H1 (cell line): ENCODE results near the gene CCNL2. TPM values are rescaled to one million over a fixed set of nuclear protein-coding genes. Genes with fewer than 3 reads are reported as not detected.

Experiments used
- EP300 ChIP-seq, 2 experiments: IDR thresholded peaks; 1 replicate in 1 of 2; 2 replicates in 1 of 2; pipeline ENCODE4 v1.6.1; 2011 to 2012; ENCODE audit warnings: low read depth in 2 of 2, low read length in 2 of 2, mild to moderate bottlenecking in 2 of 2, borderline replicate concordance in 1 of 2, inconsistent platforms in 1 of 2, moderate library complexity in 1 of 2
- GABPA ChIP-seq: IDR thresholded peaks from 2 replicates; pipeline ENCODE4 v1.6.1; 2011; ENCODE audit warnings: mild to moderate bottlenecking, low read length, moderate library complexity, borderline replicate concordance; ENCODE audit not compliant: insufficient read depth
- KDM1A ChIP-seq: fragments of 200-600, 300-600 bp; sonication (generic); IDR thresholded peaks from 2 replicates; pipeline ENCODE4 v1.7.1; 2016; ENCODE audit warnings: mild to moderate bottlenecking, low read length, borderline replicate concordance
- NANOG ChIP-seq: IDR thresholded peaks from 2 replicates; pipeline ENCODE4 v1.6.1; 2011; ENCODE audit warnings: low read length, low read depth, mild to moderate bottlenecking, inconsistent platforms; ENCODE audit not compliant: insufficient read depth, poor library complexity, severe bottlenecking
- POLR2A ChIP-seq, 2 experiments: IDR thresholded peaks; 1 replicate in 1 of 2; 2 replicates in 1 of 2; pipeline ENCODE4 v1.6.1; 2011; ENCODE audit warnings: low read depth in 2 of 2, low read length in 2 of 2, mild to moderate bottlenecking in 2 of 2; ENCODE audit errors: control extremely low read depth in 1 of 2
- POU5F1 ChIP-seq: IDR thresholded peaks from 2 replicates; pipeline ENCODE4 v1.6.1; 2011; ENCODE audit warnings: low read depth, mild to moderate bottlenecking, low read length, moderate library complexity
- RBBP5 ChIP-seq: IDR thresholded peaks from 2 replicates; pipeline ENCODE4 v1.7.1; 2012; ENCODE audit warnings: low read depth, mild to moderate bottlenecking, inconsistent platforms, low read length, moderate library complexity, borderline replicate concordance
- RFX5 ChIP-seq: IDR thresholded peaks from 2 replicates; pipeline ENCODE4 v1.6.1; 2011; ENCODE audit warnings: low read depth, low read length, improper control_type of control experiment, borderline replicate concordance
- SAP30 ChIP-seq: fragments of 300-600 bp; sonication (generic); IDR thresholded peaks from 2 replicates; pipeline ENCODE4 v1.7.1; 2012; ENCODE audit warnings: low read length, moderate library complexity, mild to moderate bottlenecking, inconsistent platforms; ENCODE audit not compliant: insufficient read depth, insufficient replicate concordance
- polyA plus RNA-seq, 7 experiments: library from polyadenylated mRNA; depleted of rRNA in 3 of 7; stranded (reverse) in 5 of 7; unstranded in 2 of 7; fragments of >200 nt in 5 of 7; fragments of 200-250 nt in 2 of 7; gene quantifications; 1 replicate in 5 of 7; 2 replicates in 1 of 7; 4 replicates in 1 of 7; pipeline versions ENCODE4 v1.2.1 to v1.2.3, GENCODE V29; 2011 to 2013; ENCODE audit warnings: missing spikeins in 2 of 7, mixed read lengths in 2 of 7
- total RNA-seq: library from RNA; stranded (reverse); fragmentation: NEBNext Ultra II Directional; extraction: Animal tissue kit (Norgen Biotek cat#: 25700); gene quantifications from 2 replicates; pipeline ENCODE4 v1.2.1, GENCODE V29; 2021
- TF ChIP-seq, protein P1 (sequence below): fragments of 300-600 bp; sonication (generic); IDR thresholded peaks from 2 replicates; pipeline ENCODE4 v1.7.1; 2012; ENCODE audit warnings: low read length, moderate library complexity, mild to moderate bottlenecking, inconsistent platforms; ENCODE audit not compliant: insufficient replicate concordance
- TF ChIP-seq, protein P2 (sequence below): IDR thresholded peaks from 2 replicates; pipeline ENCODE4 v1.6.1; 2012; ENCODE audit warnings: inconsistent platforms

CCNL2 gene
- total and polyA plus RNA-seq, 2 of the 8 experiments (the other 6 are each of a cell fraction or from before 2014, with no cell fraction given) = 79.8 to 120 TPM

DNA sequence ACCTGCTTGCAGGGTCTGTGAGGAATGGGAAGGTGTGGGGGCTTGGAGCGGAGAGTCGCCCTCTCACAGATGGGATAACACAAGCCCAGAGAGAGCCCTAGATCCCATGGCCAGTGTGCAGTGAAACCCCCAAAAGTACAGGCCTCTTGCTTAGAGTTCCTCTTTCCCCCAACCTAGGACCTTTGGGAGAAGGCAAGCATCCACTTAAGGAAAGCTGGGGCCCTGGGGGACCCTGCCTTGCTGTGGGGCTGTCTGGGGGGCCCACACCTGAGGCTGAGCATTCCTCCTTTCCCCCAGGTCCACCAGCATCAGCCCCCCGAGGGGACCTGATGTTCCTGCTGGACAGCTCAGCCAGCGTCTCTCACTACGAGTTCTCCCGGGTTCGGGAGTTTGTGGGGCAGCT, 37.5 kb upstream of the CCNL2 start (continued):
- TF ChIP-seq, protein P1, sequence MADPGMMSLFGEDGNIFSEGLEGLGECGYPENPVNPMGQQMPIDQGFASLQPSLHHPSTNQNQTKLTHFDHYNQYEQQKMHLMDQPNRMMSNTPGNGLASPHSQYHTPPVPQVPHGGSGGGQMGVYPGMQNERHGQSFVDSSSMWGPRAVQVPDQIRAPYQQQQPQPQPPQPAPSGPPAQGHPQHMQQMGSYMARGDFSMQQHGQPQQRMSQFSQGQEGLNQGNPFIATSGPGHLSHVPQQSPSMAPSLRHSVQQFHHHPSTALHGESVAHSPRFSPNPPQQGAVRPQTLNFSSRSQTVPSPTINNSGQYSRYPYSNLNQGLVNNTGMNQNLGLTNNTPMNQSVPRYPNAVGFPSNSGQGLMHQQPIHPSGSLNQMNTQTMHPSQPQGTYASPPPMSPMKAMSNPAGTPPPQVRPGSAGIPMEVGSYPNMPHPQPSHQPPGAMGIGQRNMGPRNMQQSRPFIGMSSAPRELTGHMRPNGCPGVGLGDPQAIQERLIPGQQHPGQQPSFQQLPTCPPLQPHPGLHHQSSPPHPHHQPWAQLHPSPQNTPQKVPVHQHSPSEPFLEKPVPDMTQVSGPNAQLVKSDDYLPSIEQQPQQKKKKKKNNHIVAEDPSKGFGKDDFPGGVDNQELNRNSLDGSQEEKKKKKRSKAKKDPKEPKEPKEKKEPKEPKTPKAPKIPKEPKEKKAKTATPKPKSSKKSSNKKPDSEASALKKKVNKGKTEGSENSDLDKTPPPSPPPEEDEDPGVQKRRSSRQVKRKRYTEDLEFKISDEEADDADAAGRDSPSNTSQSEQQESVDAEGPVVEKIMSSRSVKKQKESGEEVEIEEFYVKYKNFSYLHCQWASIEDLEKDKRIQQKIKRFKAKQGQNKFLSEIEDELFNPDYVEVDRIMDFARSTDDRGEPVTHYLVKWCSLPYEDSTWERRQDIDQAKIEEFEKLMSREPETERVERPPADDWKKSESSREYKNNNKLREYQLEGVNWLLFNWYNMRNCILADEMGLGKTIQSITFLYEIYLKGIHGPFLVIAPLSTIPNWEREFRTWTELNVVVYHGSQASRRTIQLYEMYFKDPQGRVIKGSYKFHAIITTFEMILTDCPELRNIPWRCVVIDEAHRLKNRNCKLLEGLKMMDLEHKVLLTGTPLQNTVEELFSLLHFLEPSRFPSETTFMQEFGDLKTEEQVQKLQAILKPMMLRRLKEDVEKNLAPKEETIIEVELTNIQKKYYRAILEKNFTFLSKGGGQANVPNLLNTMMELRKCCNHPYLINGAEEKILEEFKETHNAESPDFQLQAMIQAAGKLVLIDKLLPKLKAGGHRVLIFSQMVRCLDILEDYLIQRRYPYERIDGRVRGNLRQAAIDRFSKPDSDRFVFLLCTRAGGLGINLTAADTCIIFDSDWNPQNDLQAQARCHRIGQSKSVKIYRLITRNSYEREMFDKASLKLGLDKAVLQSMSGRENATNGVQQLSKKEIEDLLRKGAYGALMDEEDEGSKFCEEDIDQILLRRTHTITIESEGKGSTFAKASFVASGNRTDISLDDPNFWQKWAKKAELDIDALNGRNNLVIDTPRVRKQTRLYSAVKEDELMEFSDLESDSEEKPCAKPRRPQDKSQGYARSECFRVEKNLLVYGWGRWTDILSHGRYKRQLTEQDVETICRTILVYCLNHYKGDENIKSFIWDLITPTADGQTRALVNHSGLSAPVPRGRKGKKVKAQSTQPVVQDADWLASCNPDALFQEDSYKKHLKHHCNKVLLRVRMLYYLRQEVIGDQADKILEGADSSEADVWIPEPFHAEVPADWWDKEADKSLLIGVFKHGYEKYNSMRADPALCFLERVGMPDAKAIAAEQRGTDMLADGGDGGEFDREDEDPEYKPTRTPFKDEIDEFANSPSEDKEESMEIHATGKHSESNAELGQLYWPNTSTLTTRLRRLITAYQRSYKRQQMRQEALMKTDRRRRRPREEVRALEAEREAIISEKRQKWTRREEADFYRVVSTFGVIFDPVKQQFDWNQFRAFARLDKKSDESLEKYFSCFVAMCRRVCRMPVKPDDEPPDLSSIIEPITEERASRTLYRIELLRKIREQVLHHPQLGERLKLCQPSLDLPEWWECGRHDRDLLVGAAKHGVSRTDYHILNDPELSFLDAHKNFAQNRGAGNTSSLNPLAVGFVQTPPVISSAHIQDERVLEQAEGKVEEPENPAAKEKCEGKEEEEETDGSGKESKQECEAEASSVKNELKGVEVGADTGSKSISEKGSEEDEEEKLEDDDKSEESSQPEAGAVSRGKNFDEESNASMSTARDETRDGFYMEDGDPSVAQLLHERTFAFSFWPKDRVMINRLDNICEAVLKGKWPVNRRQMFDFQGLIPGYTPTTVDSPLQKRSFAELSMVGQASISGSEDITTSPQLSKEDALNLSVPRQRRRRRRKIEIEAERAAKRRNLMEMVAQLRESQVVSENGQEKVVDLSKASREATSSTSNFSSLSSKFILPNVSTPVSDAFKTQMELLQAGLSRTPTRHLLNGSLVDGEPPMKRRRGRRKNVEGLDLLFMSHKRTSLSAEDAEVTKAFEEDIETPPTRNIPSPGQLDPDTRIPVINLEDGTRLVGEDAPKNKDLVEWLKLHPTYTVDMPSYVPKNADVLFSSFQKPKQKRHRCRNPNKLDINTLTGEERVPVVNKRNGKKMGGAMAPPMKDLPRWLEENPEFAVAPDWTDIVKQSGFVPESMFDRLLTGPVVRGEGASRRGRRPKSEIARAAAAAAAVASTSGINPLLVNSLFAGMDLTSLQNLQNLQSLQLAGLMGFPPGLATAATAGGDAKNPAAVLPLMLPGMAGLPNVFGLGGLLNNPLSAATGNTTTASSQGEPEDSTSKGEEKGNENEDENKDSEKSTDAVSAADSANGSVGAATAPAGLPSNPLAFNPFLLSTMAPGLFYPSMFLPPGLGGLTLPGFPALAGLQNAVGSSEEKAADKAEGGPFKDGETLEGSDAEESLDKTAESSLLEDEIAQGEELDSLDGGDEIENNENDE = no peak
- TF ChIP-seq GABPA = no peak
- no peak for TF ChIP-seq POLR2A (IDR thresholded peaks at IDR 0.05; ENCODE audit: control extremely low read depth in 1 of 2, low read depth in 2 of 2, low read length in 2 of 2)
- TF ChIP-seq SAP30 = no peak
- TF ChIP-seq RBBP5 = no peak
- TF ChIP-seq RFX5 = no peak
- TF ChIP-seq POU5F1 = no peak
- TF ChIP-seq NANOG = no peak
- no peak for TF ChIP-seq KDM1A
- TF ChIP-seq EP300 (IDR thresholded peaks at IDR 0.05; ENCODE audit: borderline replicate concordance in 1 of 2, low read depth in 2 of 2, low read length in 2 of 2) = no peak
- TF ChIP-seq, protein P2, sequence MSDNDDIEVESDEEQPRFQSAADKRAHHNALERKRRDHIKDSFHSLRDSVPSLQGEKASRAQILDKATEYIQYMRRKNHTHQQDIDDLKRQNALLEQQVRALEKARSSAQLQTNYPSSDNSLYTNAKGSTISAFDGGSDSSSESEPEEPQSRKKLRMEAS = no peak
